NCI-H1694 (cell line): ENCODE data around the gene DEFB124.
"Not testable (repeated sequence)": the region's sequence is repeated elsewhere in the genome, so short reads cannot be mapped to it uniquely, and the experiment has no call there.

ENCODE experiments used
- DNase-seq: peaks from one replicate; lab custom pipeline; 2025; lab: John Stamatoyannopoulos, UW

DEFB124 gene

GRCh38 chr20:31488115-31488514 lies 13.2 kb upstream of the DEFB124 start:
- DNase-seq, result no peak

GRCh38 chr20:31485450-31486339 lies 10.8 kb upstream of the DEFB124 start:
- DNase-seq, result no peak

GRCh38 chr20:31484001-31484400 lies 9.1 kb upstream of the DEFB124 start:
- DNase-seq, result no peak

DNA sequence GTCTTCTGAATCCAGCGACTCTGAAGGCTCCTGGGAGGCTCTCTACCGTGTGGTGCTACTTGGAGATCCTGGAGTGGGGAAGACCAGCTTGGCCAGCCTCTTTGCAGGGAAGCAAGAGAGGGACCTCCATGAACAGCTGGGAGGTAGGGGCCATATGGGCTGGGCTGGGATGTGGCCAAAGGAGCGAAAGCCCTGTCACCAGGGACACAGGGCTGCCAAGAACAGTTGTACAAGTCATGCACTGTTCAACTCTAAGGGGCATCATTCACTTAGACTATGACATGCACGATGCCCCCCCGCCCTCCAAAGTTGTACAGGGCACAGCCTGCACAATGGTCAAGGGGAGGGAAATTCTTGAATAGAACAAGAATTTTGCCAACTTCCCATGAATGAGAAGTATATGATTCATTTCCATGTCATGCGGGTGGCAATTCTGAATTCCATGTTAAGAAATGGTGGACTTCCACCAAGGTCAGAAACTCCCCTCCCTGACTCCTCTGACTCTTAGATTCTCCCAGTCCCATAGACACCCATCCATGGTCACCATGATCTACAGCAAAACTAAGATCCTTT lies 1.8 kb upstream of the DEFB124 start:
- DNase-seq, result no peak

DNA sequence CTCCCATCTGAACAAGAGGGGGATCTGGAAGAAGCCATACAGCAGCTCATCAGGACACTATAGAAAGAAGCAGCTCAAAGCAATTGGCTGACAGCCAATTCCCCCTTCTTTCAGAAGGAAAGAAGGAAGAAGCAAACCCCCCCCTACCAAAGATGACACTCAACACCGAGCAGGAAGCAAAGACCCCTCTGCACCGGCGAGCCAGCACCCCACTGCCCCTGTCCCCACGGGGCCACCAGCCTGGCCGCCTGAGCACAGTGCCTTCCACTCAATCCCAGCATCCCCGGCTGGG lies 1.3 kb upstream of the DEFB124 start:
- no peak for DNase-seq

GRCh38 chr20:31475472-31476293 lies 756 bp upstream of the DEFB124 start:
- no peak for DNase-seq

DNA sequence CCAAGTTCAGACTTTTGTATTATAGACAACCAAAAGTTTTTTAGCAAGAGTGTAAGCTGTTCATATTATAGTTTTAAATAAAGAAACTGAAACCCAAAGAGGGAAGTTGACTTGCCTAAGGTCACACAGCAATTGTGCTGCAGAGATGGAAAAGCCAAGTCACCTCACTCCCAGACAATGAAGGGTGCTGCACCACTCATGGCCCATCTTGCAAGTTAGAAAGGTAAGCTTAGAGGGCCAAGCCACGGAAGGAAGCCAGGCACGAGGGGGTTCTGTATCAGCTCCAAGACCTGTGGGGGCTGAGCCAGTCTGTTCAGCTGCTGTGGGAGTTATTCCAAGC lies 860 bp downstream of the DEFB124 start:
- DNase-seq, result no peak

GRCh38 chr20:31473331-31474096 lies 1.4 kb downstream of the DEFB124 start:
- no peak for DNase-seq

DNA sequence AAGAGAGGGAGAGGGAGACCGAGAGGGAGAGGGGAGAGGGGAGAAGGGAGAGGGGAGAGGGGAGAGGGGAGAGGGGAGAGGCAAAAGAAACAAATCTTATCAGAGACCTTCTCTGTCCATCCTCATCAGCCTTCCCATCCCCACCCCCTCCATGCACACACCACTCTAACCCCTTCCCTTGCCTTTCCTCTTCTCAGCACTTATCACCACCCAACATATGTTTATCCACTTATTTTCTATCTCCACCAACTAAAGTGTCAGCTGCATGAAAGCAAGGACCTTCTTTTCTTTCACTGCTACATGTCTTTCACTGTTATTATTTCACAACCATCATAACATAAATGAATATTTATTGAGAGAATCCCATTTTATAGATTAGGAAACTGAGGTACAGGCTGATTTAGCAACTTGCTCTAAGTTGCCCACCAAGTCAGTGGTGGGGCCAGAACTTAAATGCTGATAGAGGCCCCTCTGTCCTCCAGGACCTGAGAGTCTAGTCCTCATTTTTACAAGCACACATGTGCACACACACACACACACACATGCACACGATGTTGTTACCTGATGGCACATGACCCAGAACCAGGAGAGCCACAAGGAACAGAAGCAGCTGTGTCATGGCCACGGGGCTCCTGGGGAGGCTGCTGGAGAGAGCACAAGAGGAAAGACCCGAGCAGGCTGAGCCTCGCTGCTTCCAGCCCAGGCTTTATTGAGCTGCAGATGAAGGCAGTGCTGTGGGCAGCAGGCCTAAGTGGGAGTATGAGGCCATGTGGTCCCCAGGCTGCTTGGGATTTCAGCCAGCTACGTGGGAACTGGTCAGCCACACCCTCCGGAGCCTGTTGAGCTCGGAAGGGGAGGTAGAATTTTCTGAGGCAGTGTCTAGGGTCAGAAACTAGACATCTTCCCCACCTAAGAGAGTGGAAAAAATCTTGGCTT lies 2.3 kb downstream of the DEFB124 start:
- DNase-seq, result no peak

GRCh38 chr20:31470946-31471345 lies 4.0 kb downstream of the DEFB124 start:
- DNase-seq, result not testable (repeated sequence)

DNA sequence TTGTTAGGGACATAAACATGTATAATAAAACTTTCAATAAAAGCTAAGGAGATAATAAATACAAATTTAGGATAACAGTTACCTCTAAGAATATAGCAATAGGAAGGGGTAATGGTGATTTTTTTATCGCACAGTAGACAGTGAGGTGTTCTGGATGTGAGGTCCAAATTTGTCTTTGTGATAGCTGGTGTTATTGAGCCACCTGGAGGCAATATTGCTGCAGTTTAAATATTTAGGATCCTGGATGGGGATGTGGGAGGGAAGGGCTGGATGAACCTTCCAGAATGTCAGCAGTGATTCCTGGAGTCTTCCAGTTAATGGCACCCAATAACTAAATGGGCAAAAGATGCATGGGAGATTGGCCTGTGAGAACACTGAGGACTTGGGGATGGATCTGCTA lies 20.6 kb downstream of the DEFB124 start:
- DNase-seq, result no peak

DNA sequence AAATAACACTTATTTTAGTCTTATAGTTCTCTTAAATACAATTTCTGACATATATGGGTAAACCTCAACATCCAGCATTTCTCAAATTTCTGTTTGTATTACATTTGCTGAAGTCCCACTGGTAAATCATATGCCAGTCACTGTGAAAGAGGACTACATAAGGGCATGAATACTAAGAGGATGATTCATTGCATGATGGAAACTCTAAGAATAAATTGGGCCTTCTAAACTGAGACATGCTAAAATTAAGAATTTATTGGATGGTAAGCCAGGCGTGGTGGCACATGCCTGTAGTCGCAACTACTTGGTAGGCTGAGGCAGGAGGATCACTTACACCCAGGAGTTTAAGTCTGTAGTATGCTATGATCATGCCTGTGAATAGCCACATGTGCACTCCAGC lies 22.4 kb downstream of the DEFB124 start:
- DNase-seq, result no peak

DNA sequence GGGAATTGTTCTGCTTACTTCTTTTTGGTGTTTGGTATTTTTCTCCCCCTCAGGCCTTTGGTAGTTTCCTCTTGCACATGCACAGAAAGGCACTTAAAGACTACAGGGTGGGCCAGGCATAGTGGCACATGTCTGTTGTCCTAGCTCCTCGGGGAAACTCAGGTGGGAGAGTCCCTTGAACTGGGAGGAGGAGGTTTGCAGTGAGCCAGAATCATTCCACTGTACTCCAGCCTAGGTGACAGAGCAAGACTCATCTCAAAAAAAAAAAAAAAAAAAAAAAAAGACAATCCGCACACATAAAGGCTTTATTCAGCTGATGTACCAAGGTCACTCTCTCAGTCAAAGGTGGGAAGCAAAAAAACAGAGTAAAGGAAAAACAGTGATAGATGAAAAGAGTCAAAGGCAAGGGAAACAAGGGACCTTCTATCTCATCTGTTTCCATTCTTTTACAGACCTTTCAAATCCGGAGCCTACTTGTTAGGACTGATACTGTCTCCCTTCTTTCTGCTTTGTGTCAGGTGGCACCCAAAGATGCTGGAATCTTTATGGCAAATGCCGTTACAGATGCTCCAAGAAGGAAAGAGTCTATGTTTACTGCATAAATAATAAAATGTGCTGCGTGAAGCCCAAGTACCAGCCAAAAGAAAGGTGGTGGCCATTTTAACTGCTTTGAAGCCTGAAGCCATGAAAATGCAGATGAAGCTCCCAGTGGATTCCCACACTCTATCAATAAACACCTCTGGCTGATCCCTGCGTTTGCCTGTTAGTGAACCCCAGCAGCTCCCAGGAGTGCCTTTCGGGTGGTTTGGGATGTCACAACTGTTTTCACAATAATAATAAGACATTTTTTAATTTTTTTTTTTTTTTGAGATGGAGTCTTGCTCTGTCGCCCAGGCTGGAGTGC lies 25.2 kb downstream of the DEFB124 start:
- no peak for DNase-seq

DNA sequence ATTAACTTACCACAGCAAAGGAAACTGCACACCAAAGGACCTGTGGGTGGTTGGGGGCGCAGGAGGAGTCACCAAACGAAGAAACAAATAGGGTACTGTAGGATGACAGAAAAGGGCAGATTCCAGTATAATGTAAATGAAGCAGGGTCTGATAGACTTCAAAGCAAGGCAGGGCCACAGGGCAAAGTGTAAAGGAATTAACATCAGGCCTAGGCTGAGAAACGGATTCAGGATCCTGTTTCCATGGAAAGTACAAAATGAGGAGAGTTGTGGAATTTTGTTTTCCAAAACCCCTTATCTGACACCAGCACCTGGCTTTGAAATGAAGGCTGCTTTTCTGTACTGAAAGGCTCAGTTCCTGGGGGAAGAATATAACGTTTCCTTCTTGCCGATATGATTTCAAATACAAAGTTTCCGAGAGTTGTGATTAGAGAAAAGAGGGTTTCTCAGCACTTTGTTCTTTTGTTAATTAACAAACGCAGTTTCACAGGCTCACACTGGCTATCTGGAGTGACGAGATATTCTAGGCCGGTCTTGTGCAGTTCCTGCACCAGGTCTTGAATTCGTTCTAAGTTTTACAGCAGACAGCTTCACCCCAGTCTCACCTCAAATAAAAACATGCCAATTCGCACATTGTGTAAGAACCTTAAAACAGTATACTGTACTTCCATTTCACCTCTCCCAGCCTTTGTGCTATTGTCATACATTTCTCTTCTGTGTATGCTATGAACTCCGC lies 28.7 kb downstream of the DEFB124 start:
- no peak for DNase-seq

- DNase-seq, result no peak
These were observed 34.8 kb downstream of the DEFB124 start, which contains the start of gene DEFB123 for GRCh38 chr20:31440012-31440659. TSS of gene DEFB123 (plus strand) at chr20:31440632. CDS start at chr20:31440699, 67 bp downstream.

DNA sequence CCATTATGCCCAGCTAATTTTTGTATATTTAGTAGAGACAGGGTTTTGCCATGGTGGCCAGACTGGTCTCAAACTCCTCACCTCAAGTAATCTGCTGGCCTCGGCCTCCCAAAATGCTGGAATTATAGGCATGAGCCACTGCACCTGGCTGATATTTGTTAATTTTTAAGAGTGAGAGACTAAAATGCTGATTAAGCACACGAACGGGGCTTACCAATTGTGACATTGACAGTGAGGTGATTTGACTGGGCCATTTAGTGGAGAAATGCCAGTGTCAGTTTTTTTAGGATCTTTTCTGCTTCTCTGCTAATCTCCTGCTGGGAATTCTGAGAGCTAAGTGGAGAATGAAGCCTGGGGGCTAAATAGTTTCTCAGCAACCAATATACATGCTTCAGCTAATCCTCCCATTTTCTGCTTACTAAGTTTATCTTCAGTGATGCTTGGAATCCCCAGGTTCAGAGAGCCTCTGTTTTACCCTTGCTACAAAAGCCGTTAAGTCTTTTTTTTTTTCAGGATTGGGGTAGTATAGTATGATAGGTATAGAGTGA lies 44.3 kb downstream of the DEFB124 start:
- no peak for DNase-seq

- DNase-seq, result not testable (repeated sequence)
These were observed 47.4 kb downstream of the DEFB124 start for GRCh38 chr20:31427576-31427975.

DNA sequence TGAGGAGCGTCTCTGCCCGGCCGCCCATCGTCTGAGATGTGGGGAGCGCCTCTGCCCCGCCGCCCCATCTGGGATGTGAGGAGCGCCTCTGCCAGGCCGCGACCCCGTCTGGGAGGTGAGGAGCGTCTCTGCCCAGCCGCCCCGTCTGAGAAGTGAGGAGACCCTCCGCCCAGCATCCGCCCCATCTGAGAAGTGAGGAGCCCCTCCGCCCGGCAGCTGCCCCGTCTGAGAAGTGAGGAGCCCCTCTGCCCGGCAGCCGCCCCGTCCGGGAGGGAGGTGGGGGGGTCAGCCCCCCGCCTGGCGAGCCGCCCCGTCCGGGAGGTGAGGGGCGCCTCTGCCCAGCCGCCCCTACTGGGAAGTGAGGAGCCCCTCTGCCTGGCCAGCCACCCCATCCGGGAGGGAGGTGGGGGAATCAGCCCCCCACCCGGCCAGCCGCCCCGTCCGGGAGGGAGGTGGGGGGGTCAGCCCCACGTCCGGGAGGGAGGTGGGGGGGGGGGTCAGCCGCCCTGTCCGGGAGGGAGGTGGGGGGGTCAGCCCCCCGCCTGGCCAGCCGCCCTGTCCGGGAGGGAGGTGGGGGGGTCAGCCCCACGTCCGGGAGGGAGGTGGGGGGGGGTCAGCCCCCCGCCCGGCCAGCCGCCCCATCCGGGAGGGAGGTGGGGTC lies 47.9 kb downstream of the DEFB124 start:
- DNase-seq, result not testable (repeated sequence)
